Natural killer cell (primary cell): ENCODE data around the gene ARHGEF11. TPM values are rescaled to one million over a fixed set of nuclear protein-coding genes. Genes with fewer than 3 reads are reported as not detected.

ENCODE experiments used
- ATAC-seq, 3 donors: fragments of 150-1000 bp in 2 of 3; fragments of 200-7000 bp in 1 of 3; cut with Tn5 transposase; 1 replicate in 1 of 3; 2 replicates in 2 of 3; pipeline ENCODE4 v1.10.0; 2021; ENCODE audit warnings: mild to moderate bottlenecking in 2 of 3, moderate library complexity in 2 of 3
- DNase-seq, 2 donors: peaks; one replicate each; pipeline versions ENCODE4 v3.0.0 to v3.0.0-alpha.2; 2013 to 2021; ENCODE audit warnings: mixed read lengths in 1 of 2
- H3K27ac ChIP-seq: one replicate; pipeline ENCODE4 v1.5.1; 2013; ENCODE audit warnings: mild to moderate bottlenecking, low read length
- H3K27me3 ChIP-seq: one replicate; pipeline ENCODE4 v1.6.1; 2013; ENCODE audit warnings: low read length; ENCODE audit not compliant: control insufficient read depth, insufficient read depth
- H3K36me3 ChIP-seq: one replicate; pipeline ENCODE4 v1.6.1; 2013; ENCODE audit warnings: low read length; ENCODE audit not compliant: control insufficient read depth, insufficient read depth
- H3K4me1 ChIP-seq: one replicate; pipeline ENCODE4 v1.6.1; 2013; ENCODE audit warnings: low read length; ENCODE audit not compliant: control insufficient read depth, insufficient read depth
- H3K4me3 ChIP-seq: one replicate; pipeline ENCODE4 v1.5.1; 2013; ENCODE audit warnings: low read length
- H3K9me3 ChIP-seq: one replicate; pipeline ENCODE4 v1.6.1; 2013; ENCODE audit warnings: low read length; ENCODE audit not compliant: control insufficient read depth, insufficient read depth
- H3K27ac Mint-ChIP-seq, 2 donors: one replicate each; pipeline ENCODE4 v1.8.0; 2022; ENCODE audit warnings: mild to moderate bottlenecking in 2 of 2, mixed read lengths in 2 of 2, moderate library complexity in 1 of 2
- H3K27me3 Mint-ChIP-seq, 2 donors: one replicate each; pipeline ENCODE4 v1.8.0; 2022; ENCODE audit warnings: low read depth in 2 of 2, mixed read lengths in 2 of 2
- H3K36me3 Mint-ChIP-seq: one replicate; pipeline ENCODE4 v1.8.0; 2022; ENCODE audit warnings: mixed read lengths
- H3K4me1 Mint-ChIP-seq, 2 donors: one replicate each; pipeline ENCODE4 v1.8.0; 2022; ENCODE audit warnings: mixed read lengths in 2 of 2
- H3K4me3 Mint-ChIP-seq: one replicate; pipeline ENCODE4 v1.8.0; 2022; ENCODE audit warnings: mild to moderate bottlenecking, moderate library complexity, mixed read lengths
- H3K9me3 Mint-ChIP-seq, 2 donors: one replicate each; pipeline ENCODE4 v1.8.0; 2022; ENCODE audit warnings: mixed read lengths in 2 of 2
- WGBS: methylation state at CpG from one replicate; pipeline ENCODE4 v1.1.7; 2013; ENCODE audit warnings: missing lambda C conversion rate; ENCODE audit not compliant: insufficient coverage; 5-methylcytosine and 5-hydroxymethylcytosine counted together
- intact Hi-C: fragments of 100-400 bp; cut with micrococcal nuclease; formaldehyde crosslinking; loops from one replicate; pipeline ENCODE4 v1.14.2; 2022
- total RNA-seq, 4 donors: library from RNA; stranded (reverse); fragments of 120-200 nt in 1 of 4; gene quantifications; one replicate each; pipeline versions ENCODE4 v1.2.3 to v1.2.4, GENCODE V29; 2013 to 2022
- TF ChIP-seq, protein P1 (sequence below): fragments of 200-600 bp; IDR thresholded peaks from one replicate; pipeline ENCODE4 v1.8.0; 2022; ENCODE audit warnings: antibody characterized with exemption

The ARHGEF11 gene
- total RNA-seq, 3 donors from 2014 or later (not counting 1 experiment from before 2014, with no cell fraction given), result 1.7 to 2.8 (median 2.4) TPM

DNA sequence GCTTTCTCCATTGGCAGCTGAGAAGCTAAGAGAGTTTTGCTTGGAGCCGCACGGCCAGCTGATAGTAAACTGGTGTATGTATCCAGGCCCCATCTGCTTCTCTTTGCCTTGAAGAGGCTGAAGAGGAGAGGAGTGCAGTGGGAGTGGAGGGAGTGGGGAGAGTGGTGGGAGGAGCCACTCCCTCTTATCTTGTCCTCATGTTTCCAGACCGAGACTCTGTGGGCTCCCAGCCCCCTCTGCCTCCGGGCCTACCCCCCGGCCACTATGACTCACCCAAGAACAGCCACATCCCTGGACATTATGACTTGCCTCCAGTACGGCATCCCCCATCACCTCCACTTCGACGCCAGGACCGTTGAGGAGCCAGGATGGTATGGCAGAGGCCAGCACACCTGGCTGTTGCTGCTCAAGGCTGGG lies 131.1 kb downstream of the ARHGEF11 start:
- Histone ChIP-seq H3K4me1 (no peaks in the 10 kb centered on the region), H3K27ac (no peak overlapping the region), H3K9me3 (no peaks in the 10 kb centered on the region), H3K27me3 (no peaks in the 10 kb centered on the region), H3K4me3 (no peak overlapping the region), H3K36me3 (no peaks in the 10 kb centered on the region)
- ATAC-seq, result no peak
- Mint-ChIP-seq H3K4me1 (peaks cover 0 to 3% of the 10 kb centered on the region in 2 donors), H3K27me3 (peaks cover 15 to 24% of the 10 kb centered on the region in 2 donors), H3K9me3 (no peaks in the 10 kb centered on the region), H3K27ac (no peak overlapping the region), H3K4me3 (no peak overlapping the region), H3K36me3 (no peaks in the 10 kb centered on the region)
- TF ChIP-seq, protein P1, sequence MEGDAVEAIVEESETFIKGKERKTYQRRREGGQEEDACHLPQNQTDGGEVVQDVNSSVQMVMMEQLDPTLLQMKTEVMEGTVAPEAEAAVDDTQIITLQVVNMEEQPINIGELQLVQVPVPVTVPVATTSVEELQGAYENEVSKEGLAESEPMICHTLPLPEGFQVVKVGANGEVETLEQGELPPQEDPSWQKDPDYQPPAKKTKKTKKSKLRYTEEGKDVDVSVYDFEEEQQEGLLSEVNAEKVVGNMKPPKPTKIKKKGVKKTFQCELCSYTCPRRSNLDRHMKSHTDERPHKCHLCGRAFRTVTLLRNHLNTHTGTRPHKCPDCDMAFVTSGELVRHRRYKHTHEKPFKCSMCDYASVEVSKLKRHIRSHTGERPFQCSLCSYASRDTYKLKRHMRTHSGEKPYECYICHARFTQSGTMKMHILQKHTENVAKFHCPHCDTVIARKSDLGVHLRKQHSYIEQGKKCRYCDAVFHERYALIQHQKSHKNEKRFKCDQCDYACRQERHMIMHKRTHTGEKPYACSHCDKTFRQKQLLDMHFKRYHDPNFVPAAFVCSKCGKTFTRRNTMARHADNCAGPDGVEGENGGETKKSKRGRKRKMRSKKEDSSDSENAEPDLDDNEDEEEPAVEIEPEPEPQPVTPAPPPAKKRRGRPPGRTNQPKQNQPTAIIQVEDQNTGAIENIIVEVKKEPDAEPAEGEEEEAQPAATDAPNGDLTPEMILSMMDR, result no peak
- DNase-seq, result no peak
- intact Hi-C loops, result no loop called here
- 90% methylated on average over 9 of the region's 9 CpGs for WGBS

DNA sequence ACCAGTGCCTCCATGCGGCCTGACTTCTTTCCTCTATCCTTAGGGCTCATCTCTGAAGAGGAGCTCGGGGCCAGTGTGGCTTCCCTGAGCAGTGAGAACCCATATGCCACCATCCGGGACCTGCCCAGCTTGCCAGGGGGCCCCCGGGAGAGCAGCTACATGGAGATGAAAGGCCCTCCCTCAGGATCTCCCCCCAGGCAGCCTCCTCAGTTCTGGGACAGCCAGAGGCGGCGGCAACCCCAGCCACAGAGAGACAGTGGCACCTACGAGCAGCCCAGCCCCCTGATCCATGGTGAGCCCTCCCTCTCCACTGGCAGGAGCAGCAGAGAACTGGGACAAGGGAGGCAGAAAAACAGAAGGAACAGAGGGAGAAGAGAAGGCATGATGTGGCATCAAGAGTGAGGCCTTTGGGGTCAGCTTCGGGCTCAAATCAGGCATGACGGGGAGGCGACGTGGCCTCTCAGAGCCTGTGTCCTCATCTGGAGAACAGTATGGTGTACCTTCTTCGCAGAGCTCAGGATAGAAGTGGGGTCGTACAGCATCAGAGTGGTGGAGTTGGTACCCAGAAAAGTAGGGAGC lies 131.6 kb downstream of the ARHGEF11 start:
- H3K4me3 ChIP-seq, result no peak overlapping the region
- 84% methylated on average over 13 of the region's 13 CpGs for WGBS
- H3K36me3 ChIP-seq, result no peaks in the 10 kb centered on the region
- TF ChIP-seq, protein P1, result no peak
- DNase-seq (no peak), ATAC-seq (no peak)
- H3K27me3 ChIP-seq, result no peaks in the 10 kb centered on the region
- no peaks in the 10 kb centered on the region for H3K36me3 Mint-ChIP-seq
- peaks cover 15 to 20% of the 10 kb centered on the region in 2 donors for H3K27me3 Mint-ChIP-seq
- H3K9me3 Mint-ChIP-seq, result no peaks in the 10 kb centered on the region
- H3K27ac ChIP-seq, result no peak overlapping the region
- intact Hi-C loops, result no loop called here
- no peak overlapping the region for H3K4me3 Mint-ChIP-seq
- H3K9me3 ChIP-seq, result no peaks in the 10 kb centered on the region
- peaks cover 0 to 3% of the 10 kb centered on the region in 2 donors for H3K4me1 Mint-ChIP-seq
- H3K27ac Mint-ChIP-seq, result no peak overlapping the region
- no peaks in the 10 kb centered on the region for H3K4me1 ChIP-seq

DNA sequence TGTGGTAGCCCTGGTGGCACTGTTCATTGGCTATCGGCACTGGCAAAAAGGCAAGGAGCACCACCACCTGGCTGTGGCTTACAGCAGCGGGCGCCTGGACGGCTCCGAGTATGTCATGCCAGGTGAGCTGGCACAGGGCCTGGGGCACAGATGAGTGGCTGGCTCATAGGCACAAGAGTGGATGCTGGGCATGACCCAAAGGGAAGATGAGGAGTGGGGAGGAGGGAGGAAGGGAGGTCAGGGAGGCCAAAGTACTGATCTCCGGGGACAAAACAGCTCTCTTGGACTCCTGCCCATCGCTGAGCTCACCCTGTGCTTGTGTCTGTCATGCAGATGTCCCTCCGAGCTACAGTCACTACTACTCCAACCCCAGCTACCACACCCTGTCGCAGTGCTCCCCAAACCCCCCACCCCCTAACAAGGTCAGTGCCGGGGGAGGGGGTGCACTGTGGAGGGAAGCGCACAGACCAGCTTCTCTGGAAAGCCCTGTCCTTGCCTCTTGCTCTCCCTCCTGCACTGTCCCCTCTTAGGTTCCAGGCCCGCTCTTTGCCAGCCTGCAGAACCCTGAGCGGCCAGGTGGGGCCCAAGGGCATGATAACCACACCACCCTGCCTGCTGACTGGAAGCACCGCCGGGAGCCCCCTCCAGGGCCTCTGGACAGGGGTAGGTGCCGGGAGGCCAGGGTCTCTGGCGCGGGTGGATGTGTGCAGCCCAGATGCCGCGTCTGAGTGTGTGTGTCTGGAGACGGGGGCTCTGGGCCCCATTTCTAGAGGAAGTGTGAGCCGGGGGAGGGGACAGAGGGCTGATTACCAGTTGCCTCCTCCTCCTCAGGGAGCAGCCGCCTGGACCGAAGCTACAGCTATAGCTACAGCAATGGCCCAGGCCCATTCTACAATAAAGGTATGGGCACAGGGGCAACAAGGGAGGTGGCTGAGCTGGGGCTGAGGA lies 132.4 kb downstream of the ARHGEF11 start:
- Histone ChIP-seq H3K4me3 (no peak overlapping the region), H3K36me3 (no peaks in the 10 kb centered on the region), H3K27me3 (no peaks in the 10 kb centered on the region), H3K9me3 (no peaks in the 10 kb centered on the region), H3K4me1 (no peaks in the 10 kb centered on the region), H3K27ac (no peak overlapping the region)
- intact Hi-C loops, result no loop called here
- ATAC-seq (no peak), DNase-seq (no peak)
- Mint-ChIP-seq H3K27me3 (peaks cover 10 to 14% of the 10 kb centered on the region in 2 donors), H3K4me3 (no peak overlapping the region), H3K9me3 (no peaks in the 10 kb centered on the region), H3K27ac (no peak overlapping the region), H3K36me3 (no peaks in the 10 kb centered on the region), H3K4me1 (peaks cover 0 to 3% of the 10 kb centered on the region in 2 donors)
- 72% methylated on average over 24 of the region's 24 CpGs for WGBS
- TF ChIP-seq, protein P1, result no peak
